Heart left ventricle (tissue), 13 donors: ENCODE data around the gene PLA2R1.

Source experiments
- POLR2A ChIP-seq, 2 donors: fragments of 450-650 bp; IDR thresholded peaks; one replicate each; pipeline ENCODE4 v1.6.1; 2017; ENCODE audit warnings: antibody characterized with exemption in 2 of 2, mild to moderate bottlenecking in 2 of 2, moderate library complexity in 2 of 2
- TF ChIP-seq, protein P1 (sequence below), 12 donors: fragments of 200-600 bp; sonication (generic) in 4 of 12; IDR thresholded peaks; one replicate each; pipeline versions ENCODE4 v1.5.0 to v1.8.0; 2018 to 2022; ENCODE audit warnings: antibody characterized with exemption in 12 of 12, mild to moderate bottlenecking in 5 of 12
- donor health status: ischemic (EF 13 %, LVEDD 7.1; RV severe dilation, severe dysfunction).
- donor health status: DM: no; HTN: yes; CAD: no.
- donor health status: DM: no; HTN: no; CAD: no.
- donor health status: ischemic (EF 25% LVEDD 6.9; RV normal size, moderate dysfunction).
- donor health status: ischemic (EF 25% LVEDD 5.7; RV mildly dilated, moderate dysfunction).
- donor health status: ischemic (EF 35%, LVEDD 5.7; RV mildly dilated, moderate dysfunction).
- donor health status: nonischemic (EF 11% LVEDD 7.7; RV severe dilation, severe dysfunction).
- donor health status: DM: yes; HTN: yes; CAD: no.
- donor health status: PGD.
- donor health status: ischemic (EF 29% LVEDD 5.4; RV normal size, mild dysfunction).
- donor health status: nonischemic (EF 23%, LVEDD 6.1; RV moderate dilation, normal function).

DNA sequence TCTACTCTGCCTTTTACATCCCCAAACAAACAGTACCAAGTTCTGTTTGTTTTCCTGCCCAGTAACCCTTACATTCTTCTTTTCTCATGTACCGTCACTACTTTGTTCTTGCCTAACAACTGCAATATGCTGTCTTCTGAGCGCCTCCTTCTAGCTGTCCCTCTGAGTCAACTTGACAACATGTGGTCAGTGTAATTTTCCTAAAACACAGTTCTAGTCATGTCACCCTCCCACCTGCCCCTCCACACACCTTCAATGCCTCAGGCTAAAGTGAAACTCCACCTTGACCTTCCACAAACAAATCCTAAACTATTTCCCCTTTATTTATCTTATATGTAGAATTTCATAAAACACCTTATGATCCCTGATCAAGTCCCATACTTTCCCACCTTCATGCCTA is 139.9 kb downstream of the PLA2R1 start:
- TF ChIP-seq, protein P1, sequence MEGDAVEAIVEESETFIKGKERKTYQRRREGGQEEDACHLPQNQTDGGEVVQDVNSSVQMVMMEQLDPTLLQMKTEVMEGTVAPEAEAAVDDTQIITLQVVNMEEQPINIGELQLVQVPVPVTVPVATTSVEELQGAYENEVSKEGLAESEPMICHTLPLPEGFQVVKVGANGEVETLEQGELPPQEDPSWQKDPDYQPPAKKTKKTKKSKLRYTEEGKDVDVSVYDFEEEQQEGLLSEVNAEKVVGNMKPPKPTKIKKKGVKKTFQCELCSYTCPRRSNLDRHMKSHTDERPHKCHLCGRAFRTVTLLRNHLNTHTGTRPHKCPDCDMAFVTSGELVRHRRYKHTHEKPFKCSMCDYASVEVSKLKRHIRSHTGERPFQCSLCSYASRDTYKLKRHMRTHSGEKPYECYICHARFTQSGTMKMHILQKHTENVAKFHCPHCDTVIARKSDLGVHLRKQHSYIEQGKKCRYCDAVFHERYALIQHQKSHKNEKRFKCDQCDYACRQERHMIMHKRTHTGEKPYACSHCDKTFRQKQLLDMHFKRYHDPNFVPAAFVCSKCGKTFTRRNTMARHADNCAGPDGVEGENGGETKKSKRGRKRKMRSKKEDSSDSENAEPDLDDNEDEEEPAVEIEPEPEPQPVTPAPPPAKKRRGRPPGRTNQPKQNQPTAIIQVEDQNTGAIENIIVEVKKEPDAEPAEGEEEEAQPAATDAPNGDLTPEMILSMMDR (IDR thresholded peaks at IDR 0.05) = no peak
- no peak for TF ChIP-seq POLR2A (IDR thresholded peaks at IDR 0.05)
